GM18907 (cell line): ENCODE measurements around the gene CEP350.

ENCODE experiments used
- ATAC-seq: cut with Tn5 transposase; IDR thresholded peaks from one replicate; pipeline ENCODE4 v1.9.1; 2021; ENCODE audit warnings: mild to moderate bottlenecking, moderate library complexity; ENCODE audit not compliant: unreplicated experiment

Gene CEP350

DNA sequence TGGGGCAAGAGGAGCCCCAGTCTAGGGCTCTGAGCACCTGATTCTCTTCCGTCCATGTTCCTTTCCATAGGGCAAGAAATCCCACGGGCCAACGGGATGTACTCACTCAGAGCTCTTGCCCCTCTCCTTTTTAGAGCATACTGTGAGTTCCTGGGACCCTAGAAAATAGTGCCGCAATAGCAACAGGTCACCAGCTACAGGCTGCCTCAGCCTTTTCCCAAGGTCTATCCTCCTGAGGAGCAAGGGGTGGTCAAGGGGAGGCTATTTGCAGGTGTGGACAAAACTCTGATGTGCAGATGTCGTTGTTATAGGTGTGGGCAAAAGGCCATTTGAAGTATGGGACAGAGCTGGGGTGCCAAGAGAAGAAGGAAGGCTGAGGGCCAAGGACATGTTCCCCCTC lies 198.4 kb downstream of the CEP350 start:
- ATAC-seq: no peak

DNA sequence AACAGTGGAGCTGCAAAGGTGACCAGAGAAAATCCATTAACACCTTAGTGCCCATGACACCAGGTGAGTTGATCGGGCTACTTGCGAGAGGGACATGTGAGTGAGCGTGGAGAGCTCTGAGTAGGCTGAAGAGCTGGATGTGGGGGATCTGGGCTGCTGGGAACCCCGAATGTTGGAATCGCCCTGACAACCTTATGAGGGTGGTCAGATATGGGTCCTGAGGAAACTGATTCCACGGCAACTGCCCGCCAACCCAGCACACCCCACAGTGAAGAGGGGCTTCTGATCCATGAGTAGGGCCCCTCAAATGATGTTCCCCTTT lies 199.4 kb downstream of the CEP350 start:
- peak; percentile 1 for ATAC-seq

DNA sequence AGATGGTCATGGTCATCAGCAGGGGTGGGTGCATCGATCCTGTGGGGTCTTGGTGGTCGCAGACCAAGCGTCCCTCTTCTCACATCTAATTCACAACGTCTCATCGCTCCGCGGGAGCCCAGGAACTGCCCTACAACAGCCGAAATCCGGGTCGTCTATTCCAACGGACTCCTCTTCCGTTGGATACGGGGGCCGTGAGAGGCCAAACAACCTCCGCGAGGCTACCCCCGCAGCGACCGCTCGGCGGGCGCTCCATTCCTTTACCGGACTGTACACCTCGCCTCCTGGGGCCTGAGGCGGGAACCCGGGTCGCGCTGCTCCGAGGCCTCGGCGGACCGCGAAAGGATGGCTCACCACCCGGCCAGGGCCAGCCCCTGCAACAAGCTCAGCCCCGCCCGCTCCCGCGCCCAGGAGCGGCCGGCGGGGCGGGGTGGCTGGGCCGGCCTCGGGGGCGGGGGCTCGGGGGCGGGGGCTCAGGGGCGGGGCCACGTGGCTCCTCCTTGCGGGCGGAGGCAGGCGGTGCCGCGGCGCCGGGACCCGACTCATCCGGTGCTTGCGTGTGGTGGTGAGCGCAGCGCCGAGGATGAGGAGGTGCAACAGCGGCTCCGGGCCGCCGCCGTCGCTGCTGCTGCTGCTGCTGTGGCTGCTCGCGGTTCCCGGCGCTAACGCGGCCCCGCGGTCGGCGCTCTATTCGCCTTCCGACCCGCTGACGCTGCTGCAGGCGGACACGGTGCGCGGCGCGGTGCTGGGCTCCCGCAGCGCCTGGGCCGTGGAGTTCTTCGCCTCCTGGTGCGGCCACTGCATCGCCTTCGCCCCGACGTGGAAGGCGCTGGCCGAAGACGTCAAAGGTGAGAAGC lies 199.9 kb downstream of the CEP350 start, which contains the start of gene QSOX1:
Gene QSOX1, plus strand, starts transcription at position 545 of the 857 bp plus-strand sequence. Its CDS starts 39 bp downstream, at position 584.
- peak; percentile 91 for ATAC-seq

DNA sequence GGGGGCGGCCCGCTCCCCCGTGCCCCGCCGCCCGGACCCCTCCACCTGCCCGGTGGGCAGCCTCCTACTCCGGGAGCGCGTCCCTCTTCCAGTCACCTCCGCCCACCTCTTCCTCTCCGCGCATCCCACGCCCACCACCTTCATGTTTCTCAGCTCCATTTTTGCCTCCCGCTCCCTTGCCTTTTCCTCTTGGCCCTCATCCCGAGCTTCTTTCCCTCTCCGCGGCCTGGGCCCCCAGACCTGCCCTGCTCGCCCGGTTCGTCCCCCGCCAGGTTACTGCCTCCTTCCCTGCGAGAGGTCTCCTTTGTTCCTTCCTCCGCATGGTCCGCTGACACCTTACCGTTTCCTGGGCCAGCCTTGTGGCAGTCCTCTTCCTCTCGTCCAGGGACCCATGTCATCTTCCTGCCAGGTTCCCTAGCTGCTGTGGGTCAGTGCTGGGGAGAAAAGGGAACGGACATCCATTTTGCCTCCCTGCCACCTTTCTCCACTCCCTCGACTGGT lies 200.6 kb downstream of the CEP350 start:
- peak; percentile 8 for ATAC-seq

DNA sequence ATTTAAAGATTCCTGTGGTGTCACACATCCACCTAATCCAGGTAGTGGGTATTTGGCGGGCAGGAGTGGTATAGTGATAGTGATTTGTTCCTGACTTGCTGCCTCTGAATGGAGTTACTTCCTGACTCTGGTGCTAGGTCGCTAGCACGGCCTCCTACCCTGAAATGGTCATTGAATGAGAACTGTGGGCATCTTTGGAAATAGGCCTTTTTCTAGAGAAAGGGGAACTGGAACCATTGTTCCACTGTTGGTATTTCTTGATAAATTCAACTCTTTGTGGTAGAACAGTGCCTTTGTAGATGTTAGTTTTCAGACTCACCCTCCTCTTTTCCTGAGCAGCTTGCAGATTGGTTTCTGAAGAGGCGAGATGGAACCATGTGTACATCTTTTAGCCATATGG lies 201.6 kb downstream of the CEP350 start:
- no peak for ATAC-seq

DNA sequence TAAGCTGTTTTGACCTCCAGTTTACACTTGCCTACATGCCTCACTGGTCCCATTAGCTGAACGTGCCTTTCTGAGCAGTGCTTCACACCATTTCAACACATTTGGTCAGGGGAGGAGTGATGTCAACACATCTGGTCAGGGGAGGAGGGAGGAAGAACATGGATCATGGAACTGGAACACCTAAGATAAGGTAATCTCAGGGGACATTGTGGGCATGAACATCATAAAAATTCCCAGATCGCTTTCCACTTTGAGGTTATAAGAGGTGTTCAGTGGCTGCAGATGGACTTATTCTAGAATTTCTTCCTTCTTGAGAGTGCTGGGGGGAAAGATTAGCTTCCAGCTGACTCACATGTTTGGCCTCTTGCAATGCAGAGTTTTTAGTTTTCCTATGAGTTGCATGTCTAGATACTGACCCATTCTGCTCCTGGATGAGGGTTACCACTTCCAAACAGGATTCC lies 202.1 kb downstream of the CEP350 start:
- ATAC-seq: no peak

DNA sequence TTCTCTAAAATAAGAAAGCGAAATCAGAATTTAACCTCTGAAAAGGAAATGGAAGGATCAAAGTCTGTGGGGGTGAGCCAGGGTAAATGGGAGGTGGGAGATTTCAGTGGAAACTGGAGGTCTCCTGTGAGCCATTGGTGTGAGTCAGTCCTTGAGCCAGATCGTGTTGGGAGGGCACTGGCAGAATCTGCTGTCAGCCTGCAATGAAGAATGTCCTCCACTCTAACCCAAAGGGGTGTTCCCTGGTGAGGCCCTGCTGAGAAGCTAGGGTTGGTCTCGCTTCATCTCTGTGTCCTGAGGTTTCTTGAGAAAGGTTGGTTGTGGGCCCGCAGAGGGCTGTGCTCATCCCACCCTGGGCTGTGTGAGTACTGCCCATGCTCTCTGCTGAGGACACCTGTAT lies 202.5 kb downstream of the CEP350 start:
- no peak for ATAC-seq

DNA sequence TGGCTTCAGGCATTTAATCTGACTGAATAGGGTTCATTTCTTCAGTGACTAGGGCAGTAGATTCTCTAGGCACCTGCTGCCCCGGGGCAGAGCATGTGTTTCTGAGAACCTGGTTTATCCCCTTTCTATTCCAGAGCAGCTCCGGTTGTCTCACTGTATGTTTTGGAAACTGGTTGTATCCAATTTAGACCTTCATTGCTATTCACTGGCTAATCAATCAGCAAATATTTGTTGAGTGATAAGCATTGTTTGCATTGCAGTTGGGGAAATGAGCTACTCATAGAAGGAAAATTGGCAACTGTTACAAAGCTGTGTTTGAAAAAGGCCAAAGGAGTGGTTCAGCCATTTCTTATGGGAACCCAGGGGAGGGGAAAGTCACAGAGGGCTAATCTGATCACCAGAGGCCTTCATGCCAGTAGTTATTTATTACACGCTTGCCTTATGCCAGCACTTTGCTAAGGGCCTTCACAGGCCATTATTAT lies 203.0 kb downstream of the CEP350 start:
- no peak for ATAC-seq

DNA sequence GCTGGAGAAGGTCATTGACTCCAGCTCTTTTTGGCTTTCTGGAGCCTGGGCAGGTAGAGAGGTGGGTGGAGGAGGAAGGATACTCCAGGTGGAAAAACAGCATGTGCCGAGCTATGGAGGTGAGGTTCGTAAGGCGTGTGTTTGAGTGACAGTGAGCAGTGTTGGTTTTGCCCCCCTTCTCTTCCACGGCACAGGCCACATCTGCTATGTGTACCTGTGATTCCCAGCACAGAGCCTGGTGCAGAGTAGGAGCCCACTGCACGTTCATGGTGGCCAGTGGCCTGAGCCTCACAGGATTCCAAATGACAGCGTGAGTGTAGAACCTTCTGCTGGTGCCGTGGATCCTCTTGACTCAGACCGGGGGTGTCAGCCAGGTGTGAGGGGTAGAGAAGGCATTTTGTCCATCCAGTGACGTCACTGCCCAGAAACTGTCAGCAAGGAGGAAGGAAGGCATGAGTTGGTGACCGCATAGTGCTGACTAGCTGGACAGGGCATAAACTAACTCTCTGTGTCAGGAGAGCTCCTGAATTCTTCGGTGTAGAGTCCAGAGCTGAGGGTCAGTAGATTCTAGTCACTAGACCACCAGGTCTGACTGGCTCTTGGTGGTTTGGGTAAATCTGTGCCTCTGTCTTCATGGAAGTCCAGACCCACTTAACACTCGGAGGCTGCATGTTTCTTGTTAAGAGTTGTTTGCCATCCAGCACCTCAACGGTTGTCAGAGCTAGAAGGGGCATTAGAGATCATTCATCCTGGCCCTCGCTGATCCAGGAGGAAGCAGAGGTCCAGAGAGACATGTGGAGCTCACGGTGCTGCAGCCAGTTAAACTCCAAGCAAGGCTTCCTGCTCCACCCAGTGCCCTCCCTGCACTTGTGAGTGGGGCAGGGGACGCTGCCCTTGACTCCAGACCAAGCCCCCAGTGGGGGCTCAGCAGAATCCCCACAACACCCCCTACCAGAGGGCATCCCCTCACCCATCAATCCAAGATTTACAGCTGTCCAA lies 203.8 kb downstream of the CEP350 start:
- no peak for ATAC-seq

DNA sequence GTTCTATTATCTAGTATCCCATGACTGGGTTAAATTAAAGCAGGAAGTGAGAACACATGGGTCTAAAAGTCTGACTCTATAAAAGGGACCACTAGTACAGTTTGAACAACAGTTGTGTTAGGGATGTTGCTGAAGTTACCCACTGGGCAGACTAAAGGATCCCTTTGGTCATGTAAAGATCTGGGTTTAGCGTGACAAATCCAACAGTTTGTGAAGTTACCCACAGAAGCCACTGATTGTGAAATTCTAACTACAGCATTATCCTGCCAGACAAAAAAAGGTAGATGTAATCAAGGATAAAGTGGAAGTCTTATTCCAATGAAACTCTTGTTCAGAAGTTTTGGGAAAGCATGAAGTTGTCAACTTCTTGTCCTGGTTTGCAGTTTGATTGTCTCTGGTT lies 205.7 kb downstream of the CEP350 start:
- no peak for ATAC-seq

DNA sequence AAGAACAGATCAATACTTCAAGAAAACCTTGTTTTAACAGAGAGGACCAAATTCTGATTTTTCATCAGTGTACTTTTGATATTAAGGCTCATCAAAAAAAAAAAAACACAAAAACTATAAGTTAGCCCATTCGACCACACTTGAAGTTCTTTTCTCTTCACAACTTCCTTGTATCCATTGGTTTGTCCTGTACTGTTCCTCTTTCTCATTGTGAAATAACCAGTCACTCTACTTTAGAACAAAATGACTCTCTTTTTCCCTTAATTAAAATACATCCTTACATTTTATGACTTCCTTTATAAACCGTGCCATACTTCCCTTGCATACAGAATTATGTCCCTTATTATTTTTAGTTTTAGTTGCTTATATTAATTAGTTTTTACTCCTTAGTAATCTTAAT lies 208.4 kb downstream of the CEP350 start:
- no peak for ATAC-seq
